DOHH2 (cell line): ENCODE data around the gene OXNAD1.

Source experiments
- H3F3A ChIP-seq: fragments of 200-600 bp; sonication (generic), shearing (Covaris generic); 2 replicates; pipeline ENCODE4 v1.6.0; 2016; ENCODE audit warnings: antibody characterized with exemption, mild to moderate bottlenecking; ENCODE audit not compliant: control insufficient read depth, insufficient read depth
- H3K27ac ChIP-seq: fragments of 200-600 bp; sonication (generic); 2 replicates; pipeline ENCODE4 v1.5.1; 2014; ENCODE audit warnings: low read depth, mild to moderate bottlenecking, low read length, moderate library complexity
- H3K27me3 ChIP-seq: fragments of 200-600 bp; sonication (generic); 2 replicates; pipeline ENCODE4 v1.6.1; 2014; ENCODE audit warnings: mild to moderate bottlenecking, low read length, mixed read lengths; ENCODE audit not compliant: control insufficient read depth
- H3K36me3 ChIP-seq: fragments of 200-600 bp; sonication (generic); 2 replicates; pipeline ENCODE4 v1.6.1; 2014; ENCODE audit warnings: mild to moderate bottlenecking, low read length, moderate library complexity, mixed read lengths; ENCODE audit not compliant: control insufficient read depth
- H3K4me1 ChIP-seq: fragments of 200-600 bp; sonication (generic); 2 replicates; pipeline ENCODE4 v1.6.1; 2014; ENCODE audit warnings: mild to moderate bottlenecking, low read length, mixed read lengths; ENCODE audit not compliant: control insufficient read depth
- H3K4me2 ChIP-seq: fragments of 200-600 bp; sonication (generic); 2 replicates; pipeline ENCODE4 v1.6.0; 2014; ENCODE audit warnings: mild to moderate bottlenecking, low read length, moderate library complexity
- H3K4me3 ChIP-seq: fragments of 200-600 bp; sonication (generic); 2 replicates; pipeline ENCODE4 v1.5.1; 2014; ENCODE audit warnings: mild to moderate bottlenecking, low read length, mixed read lengths
- H3K79me2 ChIP-seq: fragments of 200-600 bp; sonication (generic); 2 replicates; pipeline ENCODE4 v1.6.1; 2014; ENCODE audit warnings: mild to moderate bottlenecking, low read length, mixed read lengths; ENCODE audit not compliant: control insufficient read depth
- H3K9me2 ChIP-seq: fragments of 200-600 bp; sonication (generic); replicated peaks from 2 replicates; pipeline ENCODE4 v1.6.1; 2014; ENCODE audit warnings: mild to moderate bottlenecking, low read length, mixed read lengths; ENCODE audit not compliant: control insufficient read depth
- H3K9me3 ChIP-seq: fragments of 200-600 bp; sonication (generic); 2 replicates; pipeline ENCODE4 v1.6.1; 2014; ENCODE audit warnings: antibody characterized with exemption, low read length, mixed read lengths; ENCODE audit not compliant: control insufficient read depth, insufficient read depth
- H4K20me1 ChIP-seq: fragments of 200-600 bp; sonication (generic); 2 replicates; pipeline ENCODE4 v1.6.0; 2014; ENCODE audit warnings: low read depth, mild to moderate bottlenecking, antibody characterized with exemption, low read length, moderate library complexity; ENCODE audit not compliant: control insufficient read depth, insufficient read depth
- EZH2phosphoT487 ChIP-seq: fragments of 200-600 bp; sonication (generic); IDR thresholded peaks from 2 replicates; pipeline ENCODE4 v1.6.1; 2017; ENCODE audit warnings: borderline replicate concordance, mild to moderate bottlenecking, antibody characterized with exemption, low read length, moderate library complexity, mixed read lengths
- TF ChIP-seq, protein P1 (sequence below): fragments of 200-600 bp; sonication (generic); IDR thresholded peaks from one replicate; pipeline ENCODE4 v1.5.1; 2014; ENCODE audit warnings: antibody characterized with exemption, mild to moderate bottlenecking, low read depth, low read length; ENCODE audit not compliant: poor library complexity, severe bottlenecking

The OXNAD1 gene

DNA sequence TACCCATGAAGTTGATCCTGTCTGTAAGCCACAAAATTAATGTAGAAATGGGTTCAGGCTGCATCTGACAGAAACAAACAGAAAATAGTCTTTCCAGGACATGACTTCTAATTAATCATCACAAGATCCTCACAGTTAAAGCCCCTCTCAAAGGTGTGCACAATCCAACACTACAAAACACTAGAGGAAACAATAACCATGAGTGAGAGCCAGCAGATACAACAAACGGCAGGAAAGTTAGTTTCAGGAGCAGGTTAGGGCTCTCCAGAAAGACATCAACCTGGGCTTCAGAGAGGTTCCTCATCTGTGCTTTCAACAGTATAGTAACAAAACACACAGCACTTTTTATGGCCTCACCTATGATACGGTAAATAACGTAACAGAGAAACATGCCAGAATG lies 43.0 kb upstream of the OXNAD1 start:
- Histone ChIP-seq H3K79me2 (no peaks in the 10 kb centered on the region), H3K4me1 (no peaks in the 10 kb centered on the region), H3K4me2 (no peak overlapping the region), H3K27ac (no peak overlapping the region), H3K9me2 (no peaks in the 10 kb centered on the region), H3K4me3 (no peak overlapping the region), H3K36me3 (no peaks in the 10 kb centered on the region), H3K27me3 (peaks cover 5% of the 10 kb centered on the region; the same call in 1 of the 2 replicates), H3K9me3 (no peaks in the 10 kb centered on the region), H4K20me1 (no peaks in the 10 kb centered on the region), H3F3A (no peaks in the 10 kb centered on the region)
- TF ChIP-seq EZH2phosphoT487 = no peak
- TF ChIP-seq, protein P1, sequence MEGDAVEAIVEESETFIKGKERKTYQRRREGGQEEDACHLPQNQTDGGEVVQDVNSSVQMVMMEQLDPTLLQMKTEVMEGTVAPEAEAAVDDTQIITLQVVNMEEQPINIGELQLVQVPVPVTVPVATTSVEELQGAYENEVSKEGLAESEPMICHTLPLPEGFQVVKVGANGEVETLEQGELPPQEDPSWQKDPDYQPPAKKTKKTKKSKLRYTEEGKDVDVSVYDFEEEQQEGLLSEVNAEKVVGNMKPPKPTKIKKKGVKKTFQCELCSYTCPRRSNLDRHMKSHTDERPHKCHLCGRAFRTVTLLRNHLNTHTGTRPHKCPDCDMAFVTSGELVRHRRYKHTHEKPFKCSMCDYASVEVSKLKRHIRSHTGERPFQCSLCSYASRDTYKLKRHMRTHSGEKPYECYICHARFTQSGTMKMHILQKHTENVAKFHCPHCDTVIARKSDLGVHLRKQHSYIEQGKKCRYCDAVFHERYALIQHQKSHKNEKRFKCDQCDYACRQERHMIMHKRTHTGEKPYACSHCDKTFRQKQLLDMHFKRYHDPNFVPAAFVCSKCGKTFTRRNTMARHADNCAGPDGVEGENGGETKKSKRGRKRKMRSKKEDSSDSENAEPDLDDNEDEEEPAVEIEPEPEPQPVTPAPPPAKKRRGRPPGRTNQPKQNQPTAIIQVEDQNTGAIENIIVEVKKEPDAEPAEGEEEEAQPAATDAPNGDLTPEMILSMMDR = no peak

DNA sequence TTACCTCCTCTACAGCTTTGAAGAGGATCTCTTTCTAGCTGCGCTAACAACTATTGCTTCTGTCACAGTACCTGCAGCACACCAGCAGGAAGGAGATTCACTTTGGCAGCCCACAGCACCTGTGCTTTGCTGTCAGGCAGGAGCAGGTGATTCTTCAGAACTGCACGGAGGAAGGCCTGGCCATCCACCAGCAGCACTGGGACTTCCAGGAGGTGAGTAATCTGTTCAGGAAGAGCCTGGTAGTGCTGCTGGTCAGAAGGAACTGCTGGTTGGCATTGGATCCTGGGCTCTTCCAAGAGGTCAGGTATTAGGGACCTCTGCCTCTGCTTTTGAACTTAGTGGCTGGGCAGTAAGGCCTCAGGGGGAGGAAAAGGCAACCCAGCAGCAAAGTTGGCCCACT lies 42.5 kb upstream of the OXNAD1 start:
- no peak overlapping the region for H3K4me2 ChIP-seq
- TF ChIP-seq, protein P1 = no peak
- TF ChIP-seq EZH2phosphoT487 = no peak
- H3K79me2 ChIP-seq = no peaks in the 10 kb centered on the region
- no peaks in the 10 kb centered on the region for H3K36me3 ChIP-seq
- no peak overlapping the region for H3K27ac ChIP-seq
- H3K4me1 ChIP-seq = no peaks in the 10 kb centered on the region
- no peaks in the 10 kb centered on the region for H3K9me3 ChIP-seq
- no peaks in the 10 kb centered on the region for H3K9me2 ChIP-seq
- no peaks in the 10 kb centered on the region for H3F3A ChIP-seq
- H4K20me1 ChIP-seq = no peaks in the 10 kb centered on the region
- peaks cover 5% of the 10 kb centered on the region; the same call in 1 of the 2 replicates for H3K27me3 ChIP-seq
- no peak overlapping the region for H3K4me3 ChIP-seq

DNA sequence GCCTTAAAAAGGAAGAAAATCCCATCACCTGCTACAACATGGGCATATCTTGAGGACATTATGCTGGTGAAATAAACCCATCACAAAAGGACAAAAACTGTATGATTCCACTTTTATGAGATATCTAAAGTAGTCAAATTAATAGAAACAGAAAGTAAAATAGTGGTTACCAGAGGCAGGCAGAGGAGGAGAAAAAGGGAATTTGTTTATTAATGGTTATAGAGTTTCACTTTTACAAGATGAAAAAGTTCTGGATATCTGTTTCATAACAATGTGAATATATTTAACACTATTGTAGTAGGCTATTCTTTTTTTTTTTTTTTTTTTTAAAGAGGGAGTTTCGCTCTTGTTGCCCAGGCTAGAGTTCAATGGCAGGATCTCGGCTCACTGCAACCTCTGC lies 40.7 kb upstream of the OXNAD1 start:
- no peaks in the 10 kb centered on the region for H4K20me1 ChIP-seq
- H3K4me1 ChIP-seq = no peaks in the 10 kb centered on the region
- H3K9me3 ChIP-seq = no peaks in the 10 kb centered on the region
- no peak overlapping the region for H3K4me2 ChIP-seq
- H3F3A ChIP-seq = no peaks in the 10 kb centered on the region
- no peak overlapping the region for H3K27ac ChIP-seq
- H3K9me2 ChIP-seq = no peaks in the 10 kb centered on the region
- H3K36me3 ChIP-seq = no peaks in the 10 kb centered on the region
- H3K27me3 ChIP-seq = peaks cover 5% of the 10 kb centered on the region; the same call in 1 of the 2 replicates
- no peak overlapping the region for H3K4me3 ChIP-seq
- H3K79me2 ChIP-seq = no peaks in the 10 kb centered on the region
- TF ChIP-seq, protein P1 = no peak
- TF ChIP-seq EZH2phosphoT487 = no peak
